H4 (cell line): Measurements from ENCODE around the gene RAB21. TPM values are rescaled to one million over a fixed set of nuclear protein-coding genes. Genes with fewer than 3 reads are reported as not detected.
"Not testable (repeated sequence)": the region's sequence is repeated elsewhere in the genome, so short reads cannot be mapped to it uniquely, and the experiment has no call there.

ENCODE experiments used
- DNase-seq: peaks from one replicate; pipeline ENCODE4 v3.0.0-alpha.2; 2015; ENCODE audit warnings: low spot score
- total RNA-seq: library from RNA; depleted of rRNA; stranded (reverse); fragments of >200 nt; shearing (Covaris generic); gene quantifications from 2 replicates; pipeline ENCODE4 v1.2.3, GENCODE V29; 2014; rRNA removed

The RAB21 gene
- total RNA-seq, 1 experiment from 2014 or later = 22.0 TPM

- DNase-seq = no peak
Observed at GRCh38 chr12:71799106-71799505, 44.4 kb downstream of the RAB21 start.

GRCh38 chr12:71800177-71800576, 45.5 kb downstream of the RAB21 start:
- no peak for DNase-seq

DNA sequence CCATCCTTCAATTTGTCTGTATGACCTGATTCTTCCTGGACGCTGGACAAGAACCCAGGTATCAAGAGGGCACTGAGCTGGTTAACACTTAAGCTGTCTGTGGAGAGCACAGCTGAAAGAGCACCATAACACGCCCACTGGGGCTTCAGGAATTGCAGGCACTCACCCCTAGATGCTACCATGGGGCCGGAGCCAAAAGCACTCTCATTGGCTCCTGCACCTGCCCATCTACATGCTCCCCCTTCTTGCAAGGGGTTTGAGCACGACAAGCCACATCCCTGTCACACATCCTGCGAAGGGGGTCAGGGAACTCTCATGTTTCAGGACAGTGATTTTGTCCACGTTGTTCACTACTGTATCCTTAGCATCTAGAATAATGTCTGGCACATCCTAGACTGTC, 49.8 kb downstream of the RAB21 start:
- no peak for DNase-seq

DNA sequence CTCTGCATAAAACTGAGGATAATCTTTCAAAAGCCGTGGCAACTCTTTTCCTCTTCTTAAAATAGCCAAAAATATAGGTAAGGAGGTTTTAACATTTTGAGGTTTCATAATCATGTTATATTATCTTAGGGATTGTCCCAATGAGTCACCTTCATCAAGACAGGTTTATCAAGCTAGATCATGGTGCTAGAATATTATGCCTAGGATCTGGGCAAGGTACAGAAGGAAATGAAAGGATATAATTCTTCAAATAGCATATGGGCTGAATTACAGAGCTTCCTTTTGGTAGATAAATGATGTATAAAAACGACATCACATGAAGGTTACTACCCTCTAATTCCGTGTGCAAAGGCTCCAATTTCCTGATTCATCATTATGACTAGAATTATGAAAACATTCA, 56.3 kb downstream of the RAB21 start:
- no peak for DNase-seq

GRCh38 chr12:71815242-71815641, 60.6 kb downstream of the RAB21 start:
- DNase-seq = not testable (repeated sequence)

DNA sequence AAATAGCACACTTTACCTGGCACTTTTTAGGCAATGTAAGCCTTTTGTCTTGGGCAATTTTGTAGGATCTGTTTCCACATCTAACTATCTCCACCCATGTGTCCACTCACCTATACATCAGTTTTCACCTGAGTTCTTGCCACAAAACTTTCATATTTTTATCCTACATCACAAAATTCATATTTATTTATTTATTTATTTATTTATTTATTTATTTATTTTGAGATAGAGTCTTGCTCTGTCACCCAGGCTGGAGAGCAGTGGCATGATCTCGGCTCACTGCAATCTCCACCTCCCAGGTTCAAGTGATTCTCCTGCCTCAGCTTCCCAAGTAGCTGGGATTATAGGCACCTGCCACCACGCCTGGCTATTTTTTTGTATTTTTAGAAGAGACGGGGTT, 67.4 kb downstream of the RAB21 start:
- DNase-seq = not testable (repeated sequence)

DNA sequence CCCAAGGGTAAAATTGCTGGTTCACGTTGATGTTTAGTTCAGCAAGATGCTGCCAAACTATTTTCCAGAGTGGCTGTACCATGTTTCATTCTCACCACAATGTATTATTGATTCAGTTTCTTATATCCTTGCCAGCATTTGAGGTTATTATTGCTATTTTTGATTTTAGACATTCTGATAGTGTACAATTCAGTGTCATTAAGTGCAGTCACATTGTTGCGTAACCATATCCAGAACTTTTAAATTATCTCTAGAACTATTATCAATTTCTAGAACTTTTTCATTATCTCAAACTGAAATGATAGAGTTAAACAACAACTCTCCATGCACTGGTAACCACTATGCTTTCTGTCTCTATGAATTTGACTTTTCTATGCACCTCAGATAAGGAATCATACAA, 74.2 kb downstream of the RAB21 start:
- no peak for DNase-seq

DNA sequence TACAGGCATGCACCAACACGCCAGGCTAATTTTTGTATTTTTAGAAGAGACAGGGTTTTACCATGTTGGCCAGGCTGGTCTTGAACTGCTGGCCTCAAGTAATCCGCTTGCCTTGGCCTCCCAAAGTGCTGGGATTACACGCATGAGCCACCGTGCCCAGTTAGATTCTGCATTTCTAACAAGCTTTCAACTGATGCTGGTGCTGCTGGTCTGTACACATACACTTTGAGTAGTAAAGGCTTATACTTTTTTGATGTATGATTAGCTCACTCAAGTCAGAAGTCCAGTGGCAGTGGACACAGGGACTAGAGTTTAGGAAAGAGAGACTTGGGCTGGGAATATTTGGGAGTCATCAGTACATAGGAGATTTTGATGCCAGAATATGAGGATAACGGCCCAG, 82.7 kb downstream of the RAB21 start:
- DNase-seq = no peak

DNA sequence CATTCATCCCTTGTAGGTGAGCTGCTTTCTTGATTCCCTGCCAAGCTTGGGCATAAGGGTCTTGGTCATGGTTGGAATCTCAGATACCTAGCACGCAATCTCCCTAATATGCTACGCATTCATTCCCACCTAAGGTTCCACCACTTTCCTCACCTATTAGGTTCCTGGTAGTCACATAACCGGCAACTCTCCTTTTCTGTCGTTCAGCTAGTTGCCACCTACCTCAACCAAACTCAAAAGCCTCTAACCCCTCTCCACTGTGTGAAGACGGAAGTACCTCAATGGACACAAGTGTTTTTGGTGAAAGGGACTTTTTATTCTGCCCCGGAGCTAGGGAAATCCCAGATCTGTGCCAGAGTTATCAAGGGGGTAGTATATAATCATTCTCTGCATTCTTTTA, 83.6 kb downstream of the RAB21 start:
- DNase-seq = no peak

DNA sequence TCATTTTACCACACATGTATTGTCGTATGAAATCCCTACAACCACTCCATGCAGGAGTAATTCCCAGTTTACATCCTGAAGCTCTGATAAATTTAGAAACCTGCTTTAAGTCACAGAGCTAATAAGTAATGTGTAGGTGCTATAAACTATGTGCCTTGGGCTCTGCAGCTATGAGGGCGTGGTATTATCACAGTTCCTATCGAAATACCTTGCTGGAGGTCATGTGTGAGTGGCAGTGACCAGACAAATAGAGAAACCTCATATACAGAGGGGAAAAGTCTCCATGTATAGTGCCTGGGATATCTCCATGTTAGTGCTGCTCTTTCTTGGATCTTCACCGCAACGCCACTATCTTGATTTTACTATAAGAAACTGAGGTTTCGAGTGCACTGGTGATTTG, 84.0 kb downstream of the RAB21 start:
- DNase-seq = no peak

DNA sequence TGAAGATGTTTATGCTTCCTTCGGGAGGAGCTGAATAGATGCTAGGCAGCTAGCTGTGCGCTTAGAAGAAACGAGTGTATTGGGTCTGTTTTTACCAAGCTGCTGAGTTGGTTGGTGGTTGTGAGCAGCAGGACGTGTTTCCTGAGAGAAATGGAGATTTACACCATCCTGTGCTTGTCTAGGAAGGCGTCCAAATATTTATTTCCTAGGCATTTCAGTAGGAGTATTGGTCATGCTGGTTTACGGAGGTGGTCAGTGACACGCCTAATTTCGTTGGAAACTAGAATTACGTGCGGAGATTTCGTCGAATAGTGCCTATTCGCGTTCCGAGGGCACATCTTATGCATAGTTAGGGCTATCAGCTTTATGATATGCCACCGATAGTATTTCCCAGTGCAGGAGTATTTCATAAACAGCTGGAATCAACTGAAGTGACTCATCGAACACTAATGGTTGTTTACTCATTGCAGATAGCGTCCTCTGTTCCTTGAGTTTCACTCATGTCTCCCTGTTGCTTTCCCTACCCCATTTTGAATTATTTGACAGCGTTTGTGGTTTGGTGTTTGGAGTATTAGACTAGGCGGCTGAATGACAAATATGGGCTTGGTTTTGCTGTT, 85.7 kb downstream of the RAB21 start:
- peak; percentile 55 for DNase-seq

DNA sequence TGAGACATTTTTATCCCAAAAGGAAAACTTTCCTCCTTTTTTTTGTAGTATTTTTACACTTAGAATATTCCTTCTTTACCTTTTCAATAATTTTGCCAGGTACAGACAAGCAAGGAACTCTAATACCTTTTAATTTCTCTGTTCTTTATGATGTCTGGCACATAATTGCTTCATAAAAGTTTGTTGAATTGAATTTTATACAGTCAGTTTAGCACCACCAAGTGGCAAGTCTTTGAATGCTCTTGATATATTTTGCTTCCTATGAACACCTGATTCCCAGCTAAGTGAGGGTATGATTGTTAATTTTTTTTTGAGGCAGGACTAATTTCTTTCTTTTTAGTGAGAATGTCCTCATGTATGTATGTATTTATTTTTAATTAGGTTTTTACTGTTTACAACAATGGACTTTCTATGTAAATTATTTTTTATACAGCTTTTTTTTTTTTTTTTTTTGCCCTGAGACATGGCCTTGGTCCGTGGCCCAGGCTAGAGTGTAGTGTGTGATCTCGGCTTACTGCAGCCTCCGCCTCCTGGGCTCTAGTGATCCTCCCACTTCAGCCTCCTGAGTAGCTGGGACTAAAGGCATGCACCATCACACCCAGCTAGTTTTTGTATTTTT, 91.8 kb downstream of the RAB21 start:
- peak; percentile 29 for DNase-seq

GRCh38 chr12:71848212-71848611, 93.5 kb downstream of the RAB21 start:
- DNase-seq = no peak

DNA sequence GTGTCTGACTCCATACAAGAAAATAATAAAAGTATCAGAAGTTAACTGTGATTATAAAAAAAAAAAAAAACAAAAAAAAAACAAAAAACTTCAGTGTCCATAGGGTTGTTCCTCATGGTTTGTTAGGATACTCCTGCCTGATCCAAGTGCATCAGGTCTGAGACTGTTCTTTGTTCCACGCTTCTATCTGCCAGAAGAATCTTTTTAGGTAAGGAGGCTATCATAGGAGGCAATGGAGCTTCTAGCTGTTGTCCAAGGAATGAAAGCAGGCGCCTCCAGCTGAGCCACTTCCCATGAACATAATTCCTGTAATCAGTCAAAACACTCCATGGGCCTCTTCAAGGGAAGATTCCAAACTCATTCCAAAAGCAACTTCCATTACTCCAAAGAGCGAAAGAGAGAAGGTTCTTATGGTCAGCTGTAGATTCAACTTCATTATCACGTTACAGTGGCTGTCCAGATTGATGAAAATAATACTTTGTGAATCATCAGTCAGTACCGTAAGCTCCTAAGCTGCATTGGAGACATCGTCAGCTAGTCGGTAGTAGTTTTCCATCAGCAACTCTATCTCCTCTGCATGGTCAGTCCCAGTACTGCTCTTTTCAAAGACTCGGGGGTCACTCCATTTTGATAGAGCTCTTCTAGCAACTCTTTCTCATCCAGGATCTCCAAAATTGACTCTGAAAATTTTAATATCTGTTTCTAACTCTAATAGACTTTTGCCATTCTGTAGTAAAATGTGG, 94.6 kb downstream of the RAB21 start:
- DNase-seq = no peak

Other genes starting within 250 kb of the RAB21 start
- 4.4 and 5.5 TPM in 2 replicates for gene ZFC3H1, start 91.0 kb upstream of the RAB21 start, total RNA-seq
- 3.1 and 5.6 TPM in 2 replicates for gene THAP2, start 90.6 kb upstream of the RAB21 start, total RNA-seq
- 27.0 and 47.1 TPM in 2 replicates for gene TMEM19, start 68.8 kb upstream of the RAB21 start, total RNA-seq
- 11.1 and 12.8 TPM in 2 replicates for gene TBC1D15, start 84.9 kb downstream of the RAB21 start, total RNA-seq
- not detected in 2 replicates for gene TPH2, start 184.0 kb downstream of the RAB21 start, total RNA-seq